Activated CD8-positive, alpha-beta memory T cell treated with anti-CD3 and anti-CD28 coated beads for 36 hours (primary cell): ENCODE data around the gene COP1. TPM values are rescaled to one million over a fixed set of nuclear protein-coding genes. Genes with fewer than 3 reads are reported as not detected.

ENCODE experiments used
- CTCF ChIA-PET: fragments of 350-600 bp; sonication (Branson Sonifier 250); formaldehyde crosslinking; loops from one replicate; lab custom pipeline; 2021; ENCODE audit warnings: antibody characterized with exemption; lab: Charles Lee
- POLR2A ChIA-PET: fragments of 350-600 bp; sonication (Branson Sonifier 250); formaldehyde crosslinking; loops from one replicate; lab custom pipeline; 2021; ENCODE audit warnings: antibody characterized with exemption; lab: Charles Lee
- total RNA-seq, 2 experiments: library from RNA; stranded (reverse); gene quantifications; one replicate each; pipeline ENCODE4 v1.2.3, GENCODE V29; 2021

The COP1 gene
- total RNA-seq, 2 experiments from 2014 or later, result 41.1 to 43.8 TPM

GRCh38 chr1:175927944-175928343 lies 279.1 kb downstream of the COP1 start:
- ChIA-PET CTCF (no interaction called here), POLR2A (no interaction called here)

DNA sequence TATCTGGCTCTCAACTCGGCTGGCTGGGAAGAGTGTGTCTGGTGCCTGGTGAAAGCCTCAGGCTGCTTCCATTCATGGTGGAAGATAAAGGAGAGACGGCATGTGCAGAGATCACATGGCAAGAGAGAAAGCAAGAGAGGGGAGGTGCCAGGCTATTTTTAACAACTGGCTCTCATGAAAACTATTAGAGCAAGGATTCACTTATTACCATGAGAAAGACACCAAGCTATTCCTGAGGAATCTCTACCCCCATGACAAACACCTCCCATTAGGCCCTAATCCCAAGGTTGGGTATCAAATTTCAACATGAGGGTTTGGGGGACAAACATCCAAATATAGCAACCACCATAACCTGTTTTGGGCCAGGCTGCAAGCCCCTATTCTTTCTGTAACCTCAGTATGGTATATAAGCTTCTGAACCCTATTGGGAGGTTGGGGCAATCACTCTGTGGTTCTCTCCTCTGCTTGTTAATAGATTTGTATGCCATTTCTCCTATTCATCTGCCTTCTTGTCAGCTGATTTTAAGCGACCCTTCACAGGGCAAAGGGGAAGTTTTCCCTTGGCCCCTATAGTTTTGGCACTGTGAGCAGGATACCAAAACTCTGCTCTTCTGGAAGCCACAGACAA lies 284.7 kb downstream of the COP1 start:
- ChIA-PET POLR2A (no interaction called here), CTCF (no interaction called here)

DNA sequence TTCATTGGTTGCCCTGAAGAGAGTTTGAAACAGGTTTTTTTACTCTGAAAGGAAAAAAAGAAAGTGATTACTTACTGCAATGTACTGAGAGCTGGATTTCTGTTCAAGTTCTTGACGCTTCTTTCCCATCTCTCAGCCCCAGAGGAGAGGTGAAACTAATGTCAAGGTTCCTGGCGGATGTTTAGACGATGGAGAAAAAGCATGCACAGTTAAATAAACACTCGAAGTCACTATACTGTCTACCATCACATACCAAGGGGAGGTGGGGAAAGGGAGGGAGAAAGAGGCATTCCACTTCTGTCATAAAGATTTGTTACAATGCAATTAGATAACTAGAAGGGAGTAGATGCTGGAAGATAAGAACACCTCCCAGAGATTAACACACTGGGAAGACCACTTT lies 286.7 kb downstream of the COP1 start:
- CTCF ChIA-PET, result no interaction called here
- POLR2A ChIA-PET, result no interaction called here

DNA sequence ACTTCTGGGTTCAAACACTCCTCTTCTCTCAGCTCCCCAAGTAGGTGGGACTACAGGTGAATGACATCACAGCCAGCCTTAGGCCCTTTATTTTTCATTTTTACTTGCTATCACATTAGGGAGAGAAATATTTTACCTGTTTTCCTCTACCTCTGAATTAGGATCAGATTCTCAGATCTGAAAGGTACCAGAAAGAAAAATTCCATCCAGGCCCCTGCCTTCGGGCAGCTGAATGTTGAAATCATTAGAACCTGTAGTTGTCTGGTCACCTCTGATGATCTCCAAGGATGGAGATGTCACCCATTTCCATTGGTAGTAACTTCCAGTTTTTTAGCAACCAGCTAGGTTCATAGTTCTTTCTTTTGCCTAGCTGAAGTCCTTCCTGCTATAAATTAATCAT lies 288.1 kb downstream of the COP1 start:
- CTCF ChIA-PET, result no interaction called here
- POLR2A ChIA-PET, result no interaction called here

GRCh38 chr1:175918364-175918801 lies 288.7 kb downstream of the COP1 start:
- ChIA-PET POLR2A (no interaction called here), CTCF (no interaction called here)

DNA sequence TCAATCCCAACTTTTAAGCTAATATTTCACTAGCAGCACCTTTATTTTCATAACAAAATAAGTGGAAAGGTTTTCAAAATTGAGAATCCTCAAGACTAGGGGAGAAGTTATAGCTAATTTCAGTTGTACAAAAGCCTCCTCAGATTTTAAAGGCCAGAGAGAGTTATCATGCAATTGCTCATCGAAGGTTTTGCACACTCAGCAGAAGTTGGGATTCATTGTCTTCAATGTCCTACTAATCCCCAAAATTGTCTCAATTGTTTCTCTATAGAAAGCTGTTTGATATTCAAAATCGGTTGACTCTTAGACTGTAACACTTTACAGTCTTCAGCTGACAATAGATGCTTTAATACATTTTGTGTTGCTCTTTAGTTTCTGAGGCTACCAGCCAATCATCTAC lies 293.0 kb downstream of the COP1 start:
- ChIA-PET CTCF (no interaction called here), POLR2A (no interaction called here)

DNA sequence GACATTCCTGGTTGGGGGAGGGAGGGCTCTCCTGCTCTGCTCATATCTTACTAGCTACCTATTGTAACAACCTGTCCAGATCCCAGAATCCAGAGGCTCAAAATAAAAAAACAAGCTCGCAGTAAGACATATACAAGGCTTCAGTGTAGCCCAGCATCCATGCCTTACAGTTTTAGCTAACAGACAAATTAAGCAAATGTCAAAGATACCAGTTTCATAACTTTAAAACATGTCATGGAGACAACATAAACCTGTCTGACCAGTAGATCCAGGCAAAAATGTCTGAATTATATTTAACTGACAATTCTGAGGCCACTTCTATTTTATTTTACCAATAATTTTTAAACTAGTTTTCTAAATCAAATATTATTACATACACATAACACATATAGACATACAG lies 295.9 kb downstream of the COP1 start:
- CTCF ChIA-PET, result no interaction called here
- POLR2A ChIA-PET, result no interaction called here

DNA sequence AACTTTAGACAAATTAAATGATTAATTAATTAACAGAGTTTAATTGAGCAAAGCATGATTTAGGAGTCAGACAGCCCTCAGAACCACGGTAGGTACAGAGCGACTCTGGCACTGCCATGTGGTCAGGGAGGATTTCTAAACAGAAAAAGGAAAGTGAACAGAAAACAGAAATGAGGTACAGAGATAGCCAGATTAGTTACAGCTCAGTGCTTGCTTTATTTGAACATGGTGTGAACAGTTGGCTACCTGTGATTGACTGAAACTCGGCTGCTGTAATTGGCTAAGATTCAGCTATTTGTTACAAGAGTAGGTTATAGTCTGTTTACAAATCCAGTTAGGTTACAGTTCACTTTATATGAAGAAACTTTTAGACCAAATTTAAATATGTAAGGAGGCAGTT lies 300.7 kb downstream of the COP1 start:
- ChIA-PET CTCF (no interaction called here), POLR2A (no interaction called here)

DNA sequence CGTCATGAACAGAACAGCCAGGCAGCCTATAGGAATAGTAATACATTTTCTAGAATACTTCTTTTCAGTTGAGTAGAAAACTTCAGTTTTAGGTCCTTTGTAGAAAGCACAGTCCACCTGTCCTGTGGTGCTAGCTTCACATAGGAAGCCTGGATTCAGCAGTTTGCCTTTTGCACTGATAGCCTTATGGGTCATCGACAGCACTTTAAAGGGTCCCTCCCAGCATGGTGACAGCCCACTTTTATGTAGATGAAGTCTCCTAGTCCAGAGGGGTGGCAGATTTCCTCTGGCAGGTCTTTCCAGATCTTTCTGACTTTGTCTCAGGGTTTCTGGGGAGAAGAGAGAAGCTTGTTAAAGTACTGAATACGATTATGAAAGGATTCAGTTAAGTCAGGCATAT lies 302.3 kb downstream of the COP1 start:
- ChIA-PET POLR2A (no interaction called here), CTCF (no interaction called here)

GRCh38 chr1:175902281-175902680 lies 304.8 kb downstream of the COP1 start:
- ChIA-PET POLR2A (no interaction called here), CTCF (no interaction called here)

DNA sequence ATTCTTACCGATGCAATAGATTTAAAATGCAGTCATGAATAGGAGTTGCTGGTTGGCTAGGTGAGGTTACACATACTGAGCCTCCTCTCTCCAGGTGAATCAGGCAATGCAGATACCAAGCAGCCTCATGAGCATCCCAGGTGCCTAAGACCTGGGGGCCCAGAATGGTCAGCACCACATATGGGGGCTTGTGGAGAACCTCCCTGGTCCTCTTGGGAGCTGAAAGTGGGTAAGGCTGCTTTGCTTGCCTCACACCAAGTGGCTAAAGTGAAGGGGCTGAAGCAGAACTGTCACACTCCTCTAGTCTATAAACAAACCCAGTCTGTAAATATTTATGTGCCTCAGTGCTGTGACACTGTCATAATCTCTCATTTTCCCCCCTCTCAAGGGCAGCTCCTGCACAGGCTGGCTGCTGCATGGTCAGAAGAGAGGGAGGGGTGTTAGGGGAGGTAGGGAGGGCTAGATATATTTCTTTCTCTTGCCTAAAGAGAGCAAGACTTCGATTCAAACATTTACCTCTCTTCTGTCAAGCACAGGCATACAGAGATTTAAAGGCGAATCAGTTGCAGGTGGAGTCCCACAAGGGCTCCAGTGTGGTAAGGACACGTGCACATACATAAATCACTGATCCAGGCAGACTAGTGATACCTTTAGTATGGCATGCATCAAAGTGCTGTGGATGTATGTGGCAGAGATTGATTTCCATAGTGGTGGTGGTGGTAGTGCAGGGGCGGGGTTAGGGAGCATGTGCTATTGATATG lies 305.8 kb downstream of the COP1 start:
- ChIA-PET CTCF (no interaction called here), POLR2A (no interaction called here)

DNA sequence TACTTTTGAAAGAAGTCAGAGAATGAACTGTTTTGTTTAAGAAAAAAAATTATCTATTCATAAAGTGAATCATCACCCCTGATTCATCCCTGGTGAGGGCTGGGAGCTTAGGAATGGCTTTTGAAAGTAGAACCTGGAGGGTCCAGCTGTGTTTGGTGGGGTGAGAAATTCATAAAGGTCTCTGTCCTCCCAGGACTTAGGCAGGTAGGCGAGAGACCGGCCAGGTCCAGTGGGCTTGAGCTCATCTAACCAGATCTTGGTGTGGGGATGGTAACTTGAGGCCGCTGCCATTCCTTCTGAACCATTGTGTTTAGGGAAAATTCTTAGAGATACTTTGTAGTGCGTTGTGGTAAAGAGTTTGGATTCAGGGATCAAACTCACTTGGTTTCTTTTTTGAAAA lies 306.9 kb downstream of the COP1 start:
- POLR2A ChIA-PET, result no interaction called here

DNA sequence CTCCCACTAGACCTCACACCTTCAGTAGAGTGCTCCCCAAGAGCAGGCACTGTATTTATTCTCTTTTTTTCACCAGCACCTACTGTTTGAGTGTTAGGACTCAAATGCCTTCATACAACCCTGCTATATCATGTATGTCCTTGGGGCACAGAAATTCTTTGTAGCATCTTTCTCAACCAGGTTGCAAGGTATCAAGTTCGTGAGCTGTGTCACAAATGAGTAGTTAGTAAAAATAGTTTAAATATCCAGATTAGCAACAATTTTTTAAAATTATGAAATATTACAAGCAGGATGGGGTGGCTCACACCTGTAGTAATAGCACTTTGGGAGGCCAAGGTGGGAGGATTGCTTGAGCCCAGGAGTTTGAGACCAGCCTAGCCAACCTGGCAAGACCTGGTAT lies 311.1 kb downstream of the COP1 start:
- ChIA-PET POLR2A (no interaction called here), CTCF (no interaction called here)

More for the DNA sequence above, 306.9 kb downstream of the COP1 start:
- CTCF ChIA-PET, result no interaction called here
